Neuronal stem cell (in vitro differentiated cells): Measurements from ENCODE around the gene PHRF1.
"Not testable (repeated sequence)": the region's sequence is repeated elsewhere in the genome, so short reads cannot be mapped to it uniquely, and the experiment has no call there.

ENCODE experiments used
- DNase-seq: peaks from one replicate; pipeline ENCODE4 v3.0.0-alpha.2; 2013; ENCODE audit warnings: low spot score
- H2AFZ ChIP-seq: one replicate; pipeline ENCODE4 v1.6.1; 2013; ENCODE audit warnings: mild to moderate bottlenecking, low read length, inconsistent platforms
- H2AK5ac ChIP-seq: 2 replicates; pipeline ENCODE4 v1.6.1; 2013; ENCODE audit warnings: low read depth, mild to moderate bottlenecking, inconsistent platforms, low read length, moderate library complexity, mixed read lengths
- H2BK120ac ChIP-seq: 2 replicates; pipeline ENCODE4 v1.6.1; 2013; ENCODE audit warnings: low read depth, mild to moderate bottlenecking, inconsistent platforms, low read length, moderate library complexity, mixed read lengths
- H2BK12ac ChIP-seq: one replicate; pipeline ENCODE4 v1.6.1; 2013; ENCODE audit warnings: low read length, inconsistent platforms
- H2BK15ac ChIP-seq: 2 replicates; pipeline ENCODE4 v1.6.1; 2013; ENCODE audit warnings: mild to moderate bottlenecking, low read length, inconsistent platforms, mixed read lengths
- H2BK5ac ChIP-seq: one replicate; pipeline ENCODE4 v1.6.1; 2013; ENCODE audit warnings: inconsistent platforms, mild to moderate bottlenecking, low read length, moderate library complexity
- H3K14ac ChIP-seq: one replicate; pipeline ENCODE4 v1.6.1; 2013; ENCODE audit warnings: low read length, inconsistent platforms
- H3K18ac ChIP-seq: 2 replicates; pipeline ENCODE4 v1.6.1; 2013; ENCODE audit warnings: low read length, inconsistent platforms
- H3K23ac ChIP-seq: 2 replicates; pipeline ENCODE4 v1.6.1; 2013; ENCODE audit warnings: low read depth, mild to moderate bottlenecking, mixed read lengths, low read length, inconsistent platforms; ENCODE audit not compliant: poor library complexity
- H3K27ac ChIP-seq: replicated peaks from 3 replicates; pipeline ENCODE4 v1.5.1; 2013; ENCODE audit warnings: low read length, inconsistent platforms
- H3K27me3 ChIP-seq, 3 experiments: 2 replicates each; pipeline ENCODE4 v1.6.1; 2013; ENCODE audit warnings: low read length in 3 of 3, mild to moderate bottlenecking in 2 of 3, inconsistent platforms in 1 of 3, low read depth in 1 of 3, mixed read lengths in 1 of 3, moderate library complexity in 1 of 3; ENCODE audit not compliant: control insufficient read depth in 3 of 3, insufficient read depth in 3 of 3
- H3K36me3 ChIP-seq, 2 donors: replicated peaks in 1 of 2; 2 replicates each; pipeline ENCODE4 v1.6.1; 2013; ENCODE audit warnings: low read length in 2 of 2; ENCODE audit not compliant: control insufficient read depth in 2 of 2, insufficient read depth in 2 of 2
- H3K4ac ChIP-seq: 2 replicates; pipeline ENCODE4 v1.6.1; 2013; ENCODE audit warnings: inconsistent platforms, mild to moderate bottlenecking, low read length, moderate library complexity
- H3K4me1 ChIP-seq, 2 donors: 1 replicate in 1 of 2; 2 replicates in 1 of 2; pipeline ENCODE4 v1.6.1; 2013; ENCODE audit warnings: low read length in 2 of 2, low read depth in 1 of 2; ENCODE audit not compliant: control insufficient read depth in 2 of 2, insufficient read depth in 1 of 2
- H3K4me2 ChIP-seq: one replicate; pipeline ENCODE4 v1.6.1; 2013; ENCODE audit warnings: mild to moderate bottlenecking, low read length, inconsistent platforms; ENCODE audit not compliant: insufficient read depth, poor library complexity, severe bottlenecking
- H3K4me3 ChIP-seq, 2 donors: 2 replicates each; pipeline ENCODE4 v1.5.1; 2013; ENCODE audit warnings: low read length in 2 of 2, mild to moderate bottlenecking in 2 of 2, inconsistent platforms in 1 of 2, moderate library complexity in 1 of 2
- H3K79me1 ChIP-seq: one replicate; pipeline ENCODE4 v1.6.1; 2013; ENCODE audit warnings: low read depth, mild to moderate bottlenecking, inconsistent platforms, low read length, moderate library complexity
- H3K9ac ChIP-seq: one replicate; pipeline ENCODE4 v1.6.1; 2013; ENCODE audit warnings: mild to moderate bottlenecking, low read depth, low read length, inconsistent platforms; ENCODE audit not compliant: poor library complexity
- H3K9me3 ChIP-seq, 2 donors: replicated peaks in 1 of 2; 2 replicates each; pipeline versions ENCODE3 to v1.6.1; 2013; ENCODE audit warnings: low read length in 2 of 2, mild to moderate bottlenecking in 2 of 2, inconsistent platforms in 1 of 2, low read depth in 1 of 2, mixed read lengths in 1 of 2, moderate library complexity in 1 of 2; ENCODE audit not compliant: control insufficient read depth in 2 of 2, insufficient read depth in 1 of 2
- H4K8ac ChIP-seq: one replicate; pipeline ENCODE4 v1.6.1; 2013; ENCODE audit warnings: low read depth, mild to moderate bottlenecking, inconsistent platforms, low read length, moderate library complexity
- H4K91ac ChIP-seq: one replicate; pipeline ENCODE4 v1.6.1; 2013; ENCODE audit warnings: low read length, low read depth, mild to moderate bottlenecking, inconsistent platforms; ENCODE audit not compliant: poor library complexity
- WGBS, 2 donors: extraction: QIAGEN DNeasy Blood & Tissue Kit; methylation state at CpG; one replicate each; pipeline ENCODE4 v1.1.7; 2013; ENCODE audit warnings: missing lambda C conversion rate in 2 of 2, mixed read lengths in 1 of 2; ENCODE audit not compliant: insufficient read length in 2 of 2, insufficient replicate concordance in 1 of 2; ENCODE audit errors: extremely low coverage in 2 of 2; 5-methylcytosine and 5-hydroxymethylcytosine counted together

Gene PHRF1

GRCh38 chr11:643849-644738 lies 67.8 kb downstream of the PHRF1 start:
- Histone ChIP-seq H3K4me3 (no peak overlapping the region), H2BK12ac (no peak overlapping the region), H2BK5ac (no peak overlapping the region), H3K9me3 (peaks cover 0 to 6% of the 10 kb centered on the region in 2 donors), H3K4ac (no peak overlapping the region), H2AK5ac (no peak overlapping the region), H4K91ac (no peak overlapping the region), H3K18ac (peak overlapping the region; percentile 59), H3K9ac (peak overlapping the region; percentile 50), H3K4me1 (peaks cover 2 to 8% of the 10 kb centered on the region in 2 donors), H3K14ac (no peak overlapping the region), H3K4me2 (no peak overlapping the region), H3K36me3 (peaks cover 5 to 58% of the 10 kb centered on the region in 2 donors), H3K27me3 (peaks cover 0 to 4% (median 2%) of the 10 kb centered on the region in 3 experiments), H3K23ac (peak overlapping the region; percentile 25), H3K27ac (no peak overlapping the region), H2AFZ (no peak overlapping the region), H2BK120ac (no peak overlapping the region), H2BK15ac (no peak overlapping the region), H3K79me1 (peaks cover 8% of the 10 kb centered on the region), H4K8ac (no peak overlapping the region)
- WGBS, 2 donors: no CpG with 5 or more reads among the region's 50 CpGs
- DNase-seq: no peak

GRCh38 chr11:645536-645935 lies 69.3 kb downstream of the PHRF1 start:
- no peak overlapping the region for H3K27ac ChIP-seq
- no peak overlapping the region for H3K4me2 ChIP-seq
- H3K18ac ChIP-seq: no peak overlapping the region
- no peak overlapping the region for H4K91ac ChIP-seq
- no peak overlapping the region for H2BK5ac ChIP-seq
- WGBS, 2 donors: no CpG with 5 or more reads among the region's 16 CpGs
- no peak overlapping the region for H3K23ac ChIP-seq
- peaks cover 0 to 2% (median 1%) of the 10 kb centered on the region in 3 experiments for H3K27me3 ChIP-seq
- no peak overlapping the region for H2BK15ac ChIP-seq
- H2BK12ac ChIP-seq: no peak overlapping the region
- H3K79me1 ChIP-seq: peaks cover 8% of the 10 kb centered on the region
- no peak overlapping the region for H2AFZ ChIP-seq
- no peak overlapping the region for H2BK120ac ChIP-seq
- H4K8ac ChIP-seq: no peak overlapping the region
- H3K4me1 ChIP-seq: peaks cover 0 to under 1% of the 10 kb centered on the region in 2 donors
- no peak overlapping the region for H2AK5ac ChIP-seq
- H3K36me3 ChIP-seq: peaks cover 9 to 67% of the 10 kb centered on the region in 2 donors
- H3K14ac ChIP-seq: no peak overlapping the region
- no peak overlapping the region for H3K4ac ChIP-seq
- H3K9me3 ChIP-seq: peaks cover 0 to 6% of the 10 kb centered on the region in 2 donors
- H3K9ac ChIP-seq: no peak overlapping the region
- H3K4me3 ChIP-seq: no peak overlapping the region
- DNase-seq: no peak

- Histone ChIP-seq H3K4me1 (no peaks in the 10 kb centered on the region), H4K91ac (no peak overlapping the region), H3K9ac (no peak overlapping the region), H2BK120ac (no peak overlapping the region), H2AK5ac (no peak overlapping the region), H2BK12ac (no peak overlapping the region), H3K23ac (no peak overlapping the region), H3K79me1 (peaks cover 8% of the 10 kb centered on the region), H2AFZ (no peak overlapping the region), H3K36me3 (peaks cover 10 to 70% of the 10 kb centered on the region in 2 donors), H2BK5ac (no peak overlapping the region), H4K8ac (no peak overlapping the region), H3K4ac (no peak overlapping the region), H3K14ac (no peak overlapping the region), H3K9me3 (peaks cover 0 to 6% of the 10 kb centered on the region in 2 donors), H3K4me2 (no peak overlapping the region), H3K18ac (no peak overlapping the region), H3K4me3 (no peak overlapping the region), H3K27me3 (peaks cover 0 to 2% (median 0%) of the 10 kb centered on the region in 3 experiments), H2BK15ac (no peak overlapping the region), H3K27ac (no peak overlapping the region)
- no CpG with 5 or more reads among the region's 14 CpGs for WGBS, 2 donors
- DNase-seq: no peak
Observed at GRCh38 chr11:646214-646613, 69.9 kb downstream of the PHRF1 start.

GRCh38 chr11:647672-648158 lies 71.4 kb downstream of the PHRF1 start:
- not testable (repeated sequence) for H3K4me1 ChIP-seq, H2AFZ ChIP-seq, H4K91ac ChIP-seq, H3K23ac ChIP-seq, H3K4ac ChIP-seq, H3K14ac ChIP-seq, H3K27ac ChIP-seq, H3K4me3 ChIP-seq, DNase-seq, H4K8ac ChIP-seq, H3K27me3 ChIP-seq, H2AK5ac ChIP-seq, H2BK5ac ChIP-seq, H2BK15ac ChIP-seq, H3K4me2 ChIP-seq, H3K9ac ChIP-seq, H3K9me3 ChIP-seq, H3K18ac ChIP-seq, H2BK120ac ChIP-seq, H3K79me1 ChIP-seq, H2BK12ac ChIP-seq
- WGBS, 2 donors: no CpG with 5 or more reads among the region's 14 CpGs
- peaks cover 10 to 69% of the 10 kb centered on the region in 2 donors for H3K36me3 ChIP-seq
